A549 (cell line): Measurements from ENCODE around the gene CEP192. TPM values are rescaled to one million over a fixed set of nuclear protein-coding genes. Genes with fewer than 3 reads are reported as not detected.

Experiments
- ATAC-seq, 2 experiments: fragments of 200-7000 bp in 1 of 2; fragments of >200 bp in 1 of 2; cut with Nextera tagmentation in 1 of 2; cut with Tn5 transposase in 1 of 2; 3 replicates each; pipeline versions ENCODE4 v1.8.0 to v1.9.1; 2018 to 2020; ENCODE audit warnings: mild to moderate bottlenecking in 1 of 2, moderate library complexity in 1 of 2
- CTCF ChIA-PET: fragments of 300-600 bp; sonication (Branson Sonifier 250); formaldehyde crosslinking; extraction: SDS; loops from one replicate; lab custom pipeline; 2021; ENCODE audit warnings: antibody characterized with exemption, inconsistent platforms; lab: Yijun Ruan, JAX
- POLR2A ChIA-PET: fragments of 350-600 bp; formaldehyde crosslinking; extraction: SDS; loops from one replicate; lab custom pipeline; 2021; ENCODE audit warnings: antibody characterized with exemption, inconsistent platforms; lab: Yijun Ruan, JAX
- DNase-seq, 2 experiments: peaks; one replicate each; pipeline versions ENCODE4 v3.0.0 to v3.0.0-alpha.2; 2011 to 2016; ENCODE audit warnings: low read depth in 1 of 2, low spot score in 1 of 2
- FAIRE-seq: peaks from 2 replicates; lab custom pipeline; 2011; peaks lifted over from hg19 to GRCh38; lab: Jason Lieb, UNC
- H3K27ac ChIP-seq, 2 experiments: fragments of >200 bp; sonication (Bioruptor Twin); formaldehyde crosslinking; 3 replicates each; pipeline ENCODE4 v1.5.1; 2016 to 2017
- H3K4me1 ChIP-seq: fragments of >200 bp; sonication (Bioruptor Twin); formaldehyde crosslinking; 3 replicates; pipeline ENCODE4 v1.6.1; 2016
- H3K4me2 ChIP-seq: fragments of >200 bp; sonication (Bioruptor Twin); formaldehyde crosslinking; 3 replicates; pipeline ENCODE4 v1.6.1; 2016
- H3K4me3 ChIP-seq: fragments of >200 bp; sonication (Bioruptor Twin); formaldehyde crosslinking; 3 replicates; pipeline ENCODE4 v1.5.1; 2016
- H3K9me3 ChIP-seq: fragments of >200 bp; sonication (Bioruptor Twin); formaldehyde crosslinking; 3 replicates; pipeline ENCODE4 v1.6.1; 2016
- BHLHE40 ChIP-seq: IDR thresholded peaks from 2 replicates; pipeline ENCODE4 v1.6.1; 2012; ENCODE audit warnings: low read depth, low read length, inconsistent platforms
- CBX8 ChIP-seq: fragments of 200-600 bp; sonication (generic); IDR thresholded peaks from 2 replicates; pipeline ENCODE4 v1.6.1; 2016
- CEBPB ChIP-seq, 2 experiments: fragments of >200 bp in 1 of 2; sonication (Bioruptor Twin) in 1 of 2; formaldehyde crosslinking in 1 of 2; IDR thresholded peaks; 2 replicates each; pipeline ENCODE4 v1.6.1; 2012 to 2016
- CHD4 ChIP-seq: fragments of 200-600 bp; sonication (generic); IDR thresholded peaks from 2 replicates; pipeline ENCODE4 v1.6.1; 2016; ENCODE audit warnings: antibody characterized with exemption, mild to moderate bottlenecking, borderline replicate concordance
- EP300 ChIP-seq, 2 experiments: fragments of >200 bp; sonication (Bioruptor Twin); formaldehyde crosslinking; IDR thresholded peaks; 2 replicates in 1 of 2; 3 replicates in 1 of 2; pipeline ENCODE4 v1.6.1; 2016 to 2017
- ESRRA ChIP-seq: fragments of 150-350 bp; IDR thresholded peaks from 2 replicates; pipeline ENCODE4 v1.6.1; 2014; ENCODE audit warnings: mild to moderate bottlenecking, low read length, borderline replicate concordance
- FOSB ChIP-seq: fragments of 250-450 bp; sonication (Bioruptor Pico); IDR thresholded peaks from 2 replicates; pipeline ENCODE4 v1.5.0; 2020; ENCODE audit warnings: mild to moderate bottlenecking, moderate library complexity
- FOSL2 ChIP-seq, 2 experiments: fragments of 450-650 bp in 1 of 2; fragments of >200 bp in 1 of 2; sonication (Bioruptor Twin) in 1 of 2; formaldehyde crosslinking; IDR thresholded peaks; 2 replicates each; pipeline versions ENCODE4 v1.5.0 to v1.6.1; 2016 to 2020; ENCODE audit warnings: mild to moderate bottlenecking in 1 of 2, moderate library complexity in 1 of 2
- HOXB5 ChIP-seq: fragments of 250-450 bp; sonication (Bioruptor Pico); IDR thresholded peaks from 2 replicates; pipeline ENCODE4 v1.5.0; 2020; ENCODE audit warnings: mild to moderate bottlenecking, moderate library complexity
- JUN ChIP-seq, 2 experiments: fragments of >200 bp; sonication (Bioruptor Twin); formaldehyde crosslinking; IDR thresholded peaks; 2 replicates in 1 of 2; 3 replicates in 1 of 2; pipeline ENCODE4 v1.6.1; 2016 to 2017
- KDM1A ChIP-seq: fragments of 200-600 bp; sonication (generic); IDR thresholded peaks from 2 replicates; pipeline ENCODE4 v1.6.1; 2016; ENCODE audit warnings: low read depth, mild to moderate bottlenecking
- MAZ ChIP-seq: fragments of 150-350 bp; IDR thresholded peaks from 2 replicates; pipeline ENCODE4 v1.6.1; 2014; ENCODE audit warnings: antibody characterized with exemption, low read depth, low read length, borderline replicate concordance
- POLR2A ChIP-seq: IDR thresholded peaks from 2 replicates; pipeline ENCODE4 v1.6.1; 2012; ENCODE audit warnings: mild to moderate bottlenecking, low read length
- SREBF2 ChIP-seq: fragments of 450-650 bp; IDR thresholded peaks from 2 replicates; pipeline ENCODE4 v1.6.1; 2014; ENCODE audit warnings: mild to moderate bottlenecking, moderate library complexity
- ZC3H11A ChIP-seq: fragments of 450-650 bp; IDR thresholded peaks from 2 replicates; pipeline ENCODE4 v1.6.1; 2014; ENCODE audit warnings: antibody characterized with exemption, mild to moderate bottlenecking
- ZSCAN20 ChIP-seq: fragments of 250-450 bp; sonication (Bioruptor Pico); IDR thresholded peaks from 2 replicates; pipeline ENCODE4 v1.8.0; 2022; ENCODE audit warnings: mild to moderate bottlenecking, moderate library complexity
- WGBS: methylation state at CpG from one replicate; pipeline ENCODE4 v1.1.6; 2017; ENCODE audit errors: missing lambda C conversion rate; 5-methylcytosine and 5-hydroxymethylcytosine counted together
- polyA plus RNA-seq, 4 experiments: library from polyadenylated mRNA; depleted of rRNA in 3 of 4; stranded (reverse); fragments of >200 nt; fragmentation: RNase III in 1 of 4; extraction: RNeasy Plus Mini Kit Qiagen cat#74134 plus additional on column Dnase treatment in 1 of 4; gene quantifications; 2 replicates in 3 of 4; 3 replicates in 1 of 4; pipeline ENCODE4 v1.2.3, GENCODE V29; 2011 to 2017
- TF ChIP-seq, protein P1 (sequence below): fragments of 250-450 bp; sonication (Bioruptor Pico); IDR thresholded peaks from 2 replicates; pipeline ENCODE4 v1.5.0; 2021; ENCODE audit warnings: mild to moderate bottlenecking, moderate library complexity, borderline replicate concordance
- TF ChIP-seq, protein P2 (sequence below): fragments of >200 bp; sonication (Bioruptor Twin); formaldehyde crosslinking; IDR thresholded peaks from 2 replicates; pipeline ENCODE4 v1.6.1; 2016
- TF ChIP-seq, protein P3 (sequence below): fragments of 200-600 bp; sonication (generic); IDR thresholded peaks from 2 replicates; pipeline ENCODE4 v1.6.1; 2016; ENCODE audit warnings: antibody characterized with exemption, mild to moderate bottlenecking, moderate library complexity
- TF ChIP-seq, protein P4 (sequence below): fragments of 450-650 bp; IDR thresholded peaks from 2 replicates; pipeline ENCODE4 v1.6.1; 2014; ENCODE audit warnings: antibody characterized with exemption
- TF ChIP-seq, protein P5 (sequence below): IDR thresholded peaks from 2 replicates; pipeline ENCODE4 v1.6.1; 2012
- TF ChIP-seq, protein P6 (sequence below): IDR thresholded peaks from 2 replicates; pipeline ENCODE4 v1.6.1; 2012

Gene CEP192
- polyA plus RNA-seq, 2 of the 4 experiments (the other 2 are of a cell fraction): 8.9 to 21.1 TPM

DNA sequence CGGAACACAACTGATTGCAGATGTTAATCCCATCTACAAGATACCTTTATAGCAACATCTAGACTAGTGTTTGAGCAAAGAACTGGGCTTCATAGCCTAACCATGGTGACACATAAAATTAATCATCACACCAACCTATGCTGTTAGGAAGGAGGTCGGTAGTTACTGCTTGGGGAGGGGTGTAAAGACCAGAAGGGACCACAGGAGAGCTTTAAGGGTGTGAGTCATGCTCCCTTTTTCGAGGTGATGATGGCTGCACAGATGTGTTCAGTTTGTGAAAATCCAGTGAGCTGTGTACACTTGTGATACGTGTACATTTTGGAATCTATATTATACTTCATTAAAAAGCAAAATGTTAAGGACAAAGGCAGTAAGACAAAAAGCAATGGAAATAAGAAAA, 47.9 kb upstream of the CEP192 start:
- POLR2A ChIA-PET: no interaction called here
- Histone ChIP-seq H3K4me1 (peaks cover 7% of the 10 kb centered on the region), H3K9me3 (no peaks in the 10 kb centered on the region)
- no peak for FAIRE-seq
- TF ChIP-seq JUN (IDR thresholded peaks at IDR 0.05) (no peak), CEBPB (IDR thresholded peaks at IDR 0.05) (no peak), SREBF2 (no peak), ZC3H11A (no peak), HOXB5 (CRISPR knock-in tag) (no peak), POLR2A (no peak), BHLHE40 (no peak), FOSL2 (IDR thresholded peaks at IDR 0.05) (no peak), FOSL2 (CRISPR knock-in tag; IDR thresholded peaks at IDR 0.05) (no peak)
- TF ChIP-seq, protein P1, sequence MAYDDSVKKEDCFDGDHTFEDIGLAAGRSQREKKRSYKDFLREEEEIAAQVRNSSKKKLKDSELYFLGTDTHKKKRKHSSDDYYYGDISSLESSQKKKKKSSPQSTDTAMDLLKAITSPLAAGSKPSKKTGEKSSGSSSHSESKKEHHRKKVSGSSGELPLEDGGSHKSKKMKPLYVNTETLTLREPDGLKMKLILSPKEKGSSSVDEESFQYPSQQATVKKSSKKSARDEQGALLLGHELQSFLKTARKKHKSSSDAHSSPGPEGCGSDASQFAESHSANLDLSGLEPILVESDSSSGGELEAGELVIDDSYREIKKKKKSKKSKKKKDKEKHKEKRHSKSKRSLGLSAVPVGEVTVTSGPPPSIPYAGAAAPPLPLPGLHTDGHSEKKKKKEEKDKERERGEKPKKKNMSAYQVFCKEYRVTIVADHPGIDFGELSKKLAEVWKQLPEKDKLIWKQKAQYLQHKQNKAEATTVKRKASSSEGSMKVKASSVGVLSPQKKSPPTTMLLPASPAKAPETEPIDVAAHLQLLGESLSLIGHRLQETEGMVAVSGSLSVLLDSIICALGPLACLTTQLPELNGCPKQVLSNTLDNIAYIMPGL (CRISPR knock-in tag): no peak
- TF ChIP-seq, protein P2, sequence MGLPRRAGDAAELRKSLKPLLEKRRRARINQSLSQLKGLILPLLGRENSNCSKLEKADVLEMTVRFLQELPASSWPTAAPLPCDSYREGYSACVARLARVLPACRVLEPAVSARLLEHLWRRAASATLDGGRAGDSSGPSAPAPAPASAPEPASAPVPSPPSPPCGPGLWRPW: no peak
- TF ChIP-seq, protein P3, sequence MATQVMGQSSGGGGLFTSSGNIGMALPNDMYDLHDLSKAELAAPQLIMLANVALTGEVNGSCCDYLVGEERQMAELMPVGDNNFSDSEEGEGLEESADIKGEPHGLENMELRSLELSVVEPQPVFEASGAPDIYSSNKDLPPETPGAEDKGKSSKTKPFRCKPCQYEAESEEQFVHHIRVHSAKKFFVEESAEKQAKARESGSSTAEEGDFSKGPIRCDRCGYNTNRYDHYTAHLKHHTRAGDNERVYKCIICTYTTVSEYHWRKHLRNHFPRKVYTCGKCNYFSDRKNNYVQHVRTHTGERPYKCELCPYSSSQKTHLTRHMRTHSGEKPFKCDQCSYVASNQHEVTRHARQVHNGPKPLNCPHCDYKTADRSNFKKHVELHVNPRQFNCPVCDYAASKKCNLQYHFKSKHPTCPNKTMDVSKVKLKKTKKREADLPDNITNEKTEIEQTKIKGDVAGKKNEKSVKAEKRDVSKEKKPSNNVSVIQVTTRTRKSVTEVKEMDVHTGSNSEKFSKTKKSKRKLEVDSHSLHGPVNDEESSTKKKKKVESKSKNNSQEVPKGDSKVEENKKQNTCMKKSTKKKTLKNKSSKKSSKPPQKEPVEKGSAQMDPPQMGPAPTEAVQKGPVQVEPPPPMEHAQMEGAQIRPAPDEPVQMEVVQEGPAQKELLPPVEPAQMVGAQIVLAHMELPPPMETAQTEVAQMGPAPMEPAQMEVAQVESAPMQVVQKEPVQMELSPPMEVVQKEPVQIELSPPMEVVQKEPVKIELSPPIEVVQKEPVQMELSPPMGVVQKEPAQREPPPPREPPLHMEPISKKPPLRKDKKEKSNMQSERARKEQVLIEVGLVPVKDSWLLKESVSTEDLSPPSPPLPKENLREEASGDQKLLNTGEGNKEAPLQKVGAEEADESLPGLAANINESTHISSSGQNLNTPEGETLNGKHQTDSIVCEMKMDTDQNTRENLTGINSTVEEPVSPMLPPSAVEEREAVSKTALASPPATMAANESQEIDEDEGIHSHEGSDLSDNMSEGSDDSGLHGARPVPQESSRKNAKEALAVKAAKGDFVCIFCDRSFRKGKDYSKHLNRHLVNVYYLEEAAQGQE: no peak
- TF ChIP-seq, all 56 proteins: peak for 0
- DNase-seq (no peak), ATAC-seq (no peak)
- Histone ChIP-seq H3K27ac (no peak overlapping the region), H3K4me3 (no peak overlapping the region), H3K4me2 (no peak overlapping the region)
- CTCF ChIA-PET: interaction anchor here (1.0 to 6.3 kb wide), 4 partner anchors 9 to 220 kb away, joined by 3 to 36 read pairs (median 10); no protein-coding TSS in a partner anchor
- 63% methylated on average over 4 of the region's 4 CpGs for WGBS

DNA sequence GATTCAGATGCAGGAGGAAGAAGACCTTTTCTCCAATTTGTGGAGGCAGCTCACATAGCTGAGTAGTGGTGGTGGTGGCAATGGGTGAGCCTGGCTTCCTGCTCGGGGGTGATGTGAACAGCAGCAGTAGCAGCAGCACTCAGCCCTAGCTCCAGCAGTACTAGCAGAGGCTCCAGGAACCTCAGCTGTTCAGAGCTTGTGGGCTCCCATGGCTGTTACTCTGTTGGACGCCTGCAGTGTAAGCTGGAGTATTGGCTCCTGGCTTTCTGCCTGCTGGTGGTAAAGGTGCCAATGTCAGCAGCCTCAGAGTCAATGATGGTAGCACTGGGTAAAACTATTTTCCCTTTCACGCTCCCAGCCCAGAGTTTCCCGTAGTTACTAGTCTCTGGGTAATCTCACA, 46.5 kb upstream of the CEP192 start:
- FAIRE-seq: no peak
- POLR2A ChIA-PET: interaction anchor here (0.6 to 0.9 kb wide), 2 partner anchors 46 to 61 kb away, joined by 3 read pairs; partner anchors contain the start of gene CEP192
- no peak overlapping the region for H3K27ac ChIP-seq
- TF ChIP-seq, protein P4, sequence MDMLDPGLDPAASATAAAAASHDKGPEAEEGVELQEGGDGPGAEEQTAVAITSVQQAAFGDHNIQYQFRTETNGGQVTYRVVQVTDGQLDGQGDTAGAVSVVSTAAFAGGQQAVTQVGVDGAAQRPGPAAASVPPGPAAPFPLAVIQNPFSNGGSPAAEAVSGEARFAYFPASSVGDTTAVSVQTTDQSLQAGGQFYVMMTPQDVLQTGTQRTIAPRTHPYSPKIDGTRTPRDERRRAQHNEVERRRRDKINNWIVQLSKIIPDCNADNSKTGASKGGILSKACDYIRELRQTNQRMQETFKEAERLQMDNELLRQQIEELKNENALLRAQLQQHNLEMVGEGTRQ: no peak
- TF ChIP-seq ESRRA: no peak
- no peak for TF ChIP-seq JUN (IDR thresholded peaks at IDR 0.05)
- TF ChIP-seq ZC3H11A: no peak
- TF ChIP-seq CBX8: no peak
- no peak for TF ChIP-seq MAZ
- TF ChIP-seq EP300 (IDR thresholded peaks at IDR 0.05): no peak
- TF ChIP-seq, protein P5, sequence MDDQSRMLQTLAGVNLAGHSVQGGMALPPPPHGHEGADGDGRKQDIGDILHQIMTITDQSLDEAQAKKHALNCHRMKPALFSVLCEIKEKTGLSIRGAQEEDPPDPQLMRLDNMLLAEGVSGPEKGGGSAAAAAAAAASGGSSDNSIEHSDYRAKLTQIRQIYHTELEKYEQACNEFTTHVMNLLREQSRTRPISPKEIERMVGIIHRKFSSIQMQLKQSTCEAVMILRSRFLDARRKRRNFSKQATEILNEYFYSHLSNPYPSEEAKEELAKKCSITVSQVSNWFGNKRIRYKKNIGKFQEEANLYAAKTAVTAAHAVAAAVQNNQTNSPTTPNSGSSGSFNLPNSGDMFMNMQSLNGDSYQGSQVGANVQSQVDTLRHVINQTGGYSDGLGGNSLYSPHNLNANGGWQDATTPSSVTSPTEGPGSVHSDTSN: no peak
- TF ChIP-seq KDM1A: no peak
- TF ChIP-seq ZSCAN20: no peak
- TF ChIP-seq CHD4: no peak
- no peak for TF ChIP-seq FOSB
- TF ChIP-seq, protein P6, sequence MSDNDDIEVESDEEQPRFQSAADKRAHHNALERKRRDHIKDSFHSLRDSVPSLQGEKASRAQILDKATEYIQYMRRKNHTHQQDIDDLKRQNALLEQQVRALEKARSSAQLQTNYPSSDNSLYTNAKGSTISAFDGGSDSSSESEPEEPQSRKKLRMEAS: no peak
- TF ChIP-seq, all 56 proteins: peak for 0
- Histone ChIP-seq H3K4me3 (no peak overlapping the region), H3K4me2 (no peak overlapping the region), H3K4me1 (peaks cover 7% of the 10 kb centered on the region), H3K9me3 (no peaks in the 10 kb centered on the region)
- CTCF ChIA-PET: interaction anchor here (0.6 to 6.3 kb wide), 4 partner anchors 10 to 218 kb away, joined by 3 to 36 read pairs (median 6); no protein-coding TSS in a partner anchor
- ATAC-seq (no peak), DNase-seq (no peak)
- WGBS: 68% methylated on average over 3 of the region's 4 CpGs
